Neural cell (in vitro differentiated cells): Measurements from ENCODE around the gene TM9SF3. TPM values are rescaled to one million over a fixed set of nuclear protein-coding genes. Genes with fewer than 3 reads are reported as not detected.

Experiments
- H2AFZ ChIP-seq: fragments of 200-600, 300-800 bp; sonication (generic), shearing (Covaris generic); 2 replicates; pipeline ENCODE4 v1.6.0; 2014; ENCODE audit warnings: low read depth, mild to moderate bottlenecking, antibody characterized with exemption, low read length, moderate library complexity
- H3F3A ChIP-seq: fragments of 200-600 bp; shearing (Covaris generic); 2 replicates; pipeline ENCODE4 v1.6.1; 2016; ENCODE audit warnings: mild to moderate bottlenecking, moderate library complexity, mixed read lengths, antibody characterized with exemption, low read length; ENCODE audit not compliant: insufficient read depth, poor library complexity, severe bottlenecking
- H3K27ac ChIP-seq: fragments of 200-600, 300-800 bp; sonication (generic), shearing (Covaris generic); 2 replicates; pipeline ENCODE4 v1.5.1; 2014; ENCODE audit warnings: mild to moderate bottlenecking, low read length, moderate library complexity
- H3K27me3 ChIP-seq: fragments of 300-800, 200-600 bp; sonication (generic), shearing (Covaris generic); 2 replicates; pipeline ENCODE4 v1.6.0; 2014; ENCODE audit warnings: mild to moderate bottlenecking, low read depth, low read length, moderate library complexity; ENCODE audit not compliant: insufficient read depth
- H3K36me3 ChIP-seq: fragments of 300-800, 200-600 bp; sonication (generic), shearing (Covaris generic); 2 replicates; pipeline ENCODE4 v1.5.1; 2014; ENCODE audit warnings: mild to moderate bottlenecking, antibody characterized with exemption, low read length, moderate library complexity; ENCODE audit not compliant: insufficient read depth
- H3K4me2 ChIP-seq: fragments of 300-800, 200-600 bp; sonication (generic), shearing (Covaris generic); 2 replicates; pipeline ENCODE4 v1.6.0; 2014; ENCODE audit warnings: mild to moderate bottlenecking, low read length
- H3K4me3 ChIP-seq: fragments of 300-800, 200-600 bp; sonication (generic), shearing (Covaris generic); 2 replicates; pipeline ENCODE4 v1.5.1; 2014; ENCODE audit warnings: mild to moderate bottlenecking, low read length, moderate library complexity
- H3K79me2 ChIP-seq: fragments of 200-600 bp; shearing (Covaris generic); replicated peaks from 2 replicates; pipeline ENCODE4 v1.6.0; 2014; ENCODE audit warnings: mild to moderate bottlenecking, low read length, moderate library complexity; ENCODE audit not compliant: insufficient read depth
- H3K9ac ChIP-seq: fragments of 300-800, 200-600 bp; sonication (generic), shearing (Covaris generic); 2 replicates; pipeline ENCODE4 v1.6.1; 2016; ENCODE audit warnings: mild to moderate bottlenecking, low read length, mixed read lengths
- H3K9me2 ChIP-seq: fragments of 200-600 bp; shearing (Covaris generic); 2 replicates; pipeline ENCODE4 v1.6.1; 2016; ENCODE audit warnings: mild to moderate bottlenecking, low read length, mixed read lengths; ENCODE audit not compliant: insufficient read depth
- H3K9me3 ChIP-seq: fragments of 200-600, 300-800 bp; sonication (generic), shearing (Covaris generic); 2 replicates; pipeline ENCODE4 v1.6.1; 2016; ENCODE audit warnings: mild to moderate bottlenecking, mixed run types, low read length, moderate library complexity, mixed read lengths
- H4K20me1 ChIP-seq: fragments of 200-600 bp; shearing (Covaris generic); 2 replicates; pipeline ENCODE4 v1.6.1; 2016; ENCODE audit warnings: mild to moderate bottlenecking, mixed run types; ENCODE audit not compliant: insufficient read depth
- CTCF ChIP-seq: fragments of 450-650 bp; IDR thresholded peaks from 2 replicates; pipeline ENCODE4 v1.5.1; 2014; ENCODE audit warnings: antibody characterized with exemption, mild to moderate bottlenecking, moderate library complexity; ENCODE audit not compliant: poor library complexity, severe bottlenecking
- EP300 ChIP-seq: fragments of 450-650 bp; conservative IDR thresholded peaks from 2 replicates; pipeline ENCODE4 v1.6.1; 2014; ENCODE audit warnings: antibody characterized with exemption, mild to moderate bottlenecking, moderate library complexity; ENCODE audit not compliant: poor library complexity, severe bottlenecking
- EZH2 ChIP-seq: fragments of 200-600, 300-800 bp; shearing (Covaris generic), sonication (generic); IDR thresholded peaks from 2 replicates; pipeline ENCODE4 v1.6.1; 2014; ENCODE audit warnings: antibody characterized with exemption, low read length, borderline replicate concordance, mild to moderate bottlenecking; ENCODE audit not compliant: insufficient read depth, poor library complexity, severe bottlenecking
- MXI1 ChIP-seq: fragments of 450-650 bp; conservative IDR thresholded peaks from 2 replicates; pipeline ENCODE4 v1.6.1; 2014; ENCODE audit warnings: antibody characterized with exemption, mild to moderate bottlenecking; ENCODE audit not compliant: poor library complexity, severe bottlenecking
- POLR2AphosphoS5 ChIP-seq: IDR thresholded peaks from 2 replicates; pipeline ENCODE4 v1.6.1; 2012
- RAD21 ChIP-seq: fragments of 450-650 bp; conservative IDR thresholded peaks from 2 replicates; pipeline ENCODE4 v1.6.1; 2014; ENCODE audit warnings: antibody characterized with exemption, mild to moderate bottlenecking, moderate library complexity
- REST ChIP-seq: IDR thresholded peaks from 2 replicates; pipeline ENCODE4 v1.6.1; 2012; ENCODE audit warnings: borderline replicate concordance
- SMC3 ChIP-seq: fragments of 450-650 bp; conservative IDR thresholded peaks from 2 replicates; pipeline ENCODE4 v1.6.1; 2014; ENCODE audit warnings: antibody characterized with exemption, mild to moderate bottlenecking, moderate library complexity; ENCODE audit not compliant: poor library complexity
- TAF1 ChIP-seq: IDR thresholded peaks from 2 replicates; pipeline ENCODE4 v1.6.1; 2012; ENCODE audit warnings: low read depth
- polyA plus RNA-seq: library from polyadenylated mRNA; depleted of rRNA; stranded (reverse); fragments of >200 nt; gene quantifications from 2 replicates; pipeline ENCODE4 v1.2.3, GENCODE V29; 2014

Gene TM9SF3
- polyA plus RNA-seq, 1 donor from 2014 or later: 66.4 TPM

GRCh38 chr10:96610817-96611216, 24.0 kb upstream of the TM9SF3 start:
- H3K9me2 ChIP-seq: no peaks in the 10 kb centered on the region

GRCh38 chr10:96609510-96609909, 22.7 kb upstream of the TM9SF3 start:
- H2AFZ ChIP-seq: no peak overlapping the region
- H3K4me2 ChIP-seq: no peak overlapping the region
- TF ChIP-seq MXI1: no peak
- TF ChIP-seq REST: no peak
- TF ChIP-seq SMC3: no peak
- TF ChIP-seq CTCF: no peak
- TF ChIP-seq EP300: no peak
- TF ChIP-seq TAF1: no peak

More at GRCh38 chr10:96610817-96611216, 24.0 kb upstream of the TM9SF3 start:
- Histone ChIP-seq H3K4me2 (no peak overlapping the region), H2AFZ (no peak overlapping the region), H3K4me3 (no peak overlapping the region), H3K27ac (no peak overlapping the region), H4K20me1 (no peaks in the 10 kb centered on the region), H3F3A (no peaks in the 10 kb centered on the region), H3K9ac (no peak overlapping the region), H3K36me3 (no peaks in the 10 kb centered on the region), H3K9me3 (no peaks in the 10 kb centered on the region), H3K27me3 (no peaks in the 10 kb centered on the region), H3K79me2 (no peaks in the 10 kb centered on the region)
- TF ChIP-seq CTCF: no peak
- TF ChIP-seq EZH2: no peak
- no peak for TF ChIP-seq POLR2AphosphoS5
- TF ChIP-seq SMC3: no peak
- no peak for TF ChIP-seq RAD21
- TF ChIP-seq MXI1: no peak
- no peak for TF ChIP-seq EP300
- TF ChIP-seq TAF1: no peak
- TF ChIP-seq REST: no peak

More at GRCh38 chr10:96609510-96609909, 22.7 kb upstream of the TM9SF3 start:
- no peak overlapping the region for H3K4me3 ChIP-seq
- H3K27me3 ChIP-seq: no peaks in the 10 kb centered on the region
- no peak overlapping the region for H3K27ac ChIP-seq
- no peaks in the 10 kb centered on the region for H3K79me2 ChIP-seq
- no peaks in the 10 kb centered on the region for H3K9me2 ChIP-seq
- no peaks in the 10 kb centered on the region for H4K20me1 ChIP-seq
- no peak overlapping the region for H3K9ac ChIP-seq
- no peaks in the 10 kb centered on the region for H3K36me3 ChIP-seq
- no peaks in the 10 kb centered on the region for H3F3A ChIP-seq
- no peaks in the 10 kb centered on the region for H3K9me3 ChIP-seq
